ENCODE data around the gene PPARGC1A.

The PPARGC1A gene

DNA sequence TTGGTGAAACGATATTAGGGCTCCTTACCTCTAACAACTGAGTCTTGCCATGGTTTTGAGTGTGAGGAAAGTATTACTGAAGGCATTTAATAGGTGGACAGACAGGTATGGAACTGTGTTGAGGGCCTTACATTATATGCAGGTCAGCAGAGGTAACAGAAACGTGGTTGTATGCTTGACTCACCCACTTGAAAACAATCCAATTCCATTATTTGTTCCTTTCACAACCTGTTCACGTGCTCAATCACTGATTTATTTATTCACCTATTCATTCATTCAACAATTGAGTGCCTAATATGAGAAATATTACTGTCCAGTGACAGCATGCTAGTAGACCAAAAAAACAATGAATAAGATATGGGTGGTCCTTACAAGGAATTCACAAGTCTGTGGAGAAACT lies 33.3 kb upstream of the PPARGC1A start:
- TF ChIP-seq, protein P1, sequence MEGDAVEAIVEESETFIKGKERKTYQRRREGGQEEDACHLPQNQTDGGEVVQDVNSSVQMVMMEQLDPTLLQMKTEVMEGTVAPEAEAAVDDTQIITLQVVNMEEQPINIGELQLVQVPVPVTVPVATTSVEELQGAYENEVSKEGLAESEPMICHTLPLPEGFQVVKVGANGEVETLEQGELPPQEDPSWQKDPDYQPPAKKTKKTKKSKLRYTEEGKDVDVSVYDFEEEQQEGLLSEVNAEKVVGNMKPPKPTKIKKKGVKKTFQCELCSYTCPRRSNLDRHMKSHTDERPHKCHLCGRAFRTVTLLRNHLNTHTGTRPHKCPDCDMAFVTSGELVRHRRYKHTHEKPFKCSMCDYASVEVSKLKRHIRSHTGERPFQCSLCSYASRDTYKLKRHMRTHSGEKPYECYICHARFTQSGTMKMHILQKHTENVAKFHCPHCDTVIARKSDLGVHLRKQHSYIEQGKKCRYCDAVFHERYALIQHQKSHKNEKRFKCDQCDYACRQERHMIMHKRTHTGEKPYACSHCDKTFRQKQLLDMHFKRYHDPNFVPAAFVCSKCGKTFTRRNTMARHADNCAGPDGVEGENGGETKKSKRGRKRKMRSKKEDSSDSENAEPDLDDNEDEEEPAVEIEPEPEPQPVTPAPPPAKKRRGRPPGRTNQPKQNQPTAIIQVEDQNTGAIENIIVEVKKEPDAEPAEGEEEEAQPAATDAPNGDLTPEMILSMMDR (IDR thresholded peaks at IDR 0.05; ENCODE audit: low read depth, low read length) = no peak
- DNase-seq (ENCODE audit: low read depth, low spot score) = no peak
- in situ Hi-C loops (cut with HindIII; ENCODE audit: low sequenced_read_pairs) = no loop called here
- H3K4me3 ChIP-seq (ENCODE audit: low read depth, low read length) = no peak overlapping the region

DNA sequence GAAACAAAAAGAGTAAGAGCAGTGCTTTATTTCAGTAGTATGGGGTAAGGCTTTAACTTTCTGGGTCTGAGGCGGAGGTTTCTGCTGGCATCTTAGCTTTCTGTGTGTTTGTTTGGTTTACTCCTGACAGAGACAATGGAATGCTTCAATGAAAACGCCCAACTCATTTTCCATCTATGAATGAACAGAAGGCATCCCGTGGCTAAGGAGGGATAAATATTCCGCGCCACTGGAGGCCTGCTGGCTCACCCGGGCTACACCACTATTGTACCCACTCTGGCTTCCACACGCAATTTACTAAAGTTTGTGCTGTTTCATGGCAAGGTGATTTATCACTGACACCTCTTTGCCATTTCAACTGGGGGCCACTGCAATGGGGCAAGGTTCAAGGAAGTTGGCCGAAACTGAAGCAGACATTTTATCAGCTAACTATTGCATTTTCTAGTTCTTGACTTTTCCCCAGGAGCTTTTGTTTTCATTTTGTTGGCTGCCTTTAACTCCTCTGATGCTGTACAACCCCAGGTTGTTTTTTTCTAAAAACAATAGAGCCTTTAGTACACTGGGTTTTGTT lies 32.8 kb upstream of the PPARGC1A start:
- TF ChIP-seq, protein P1 (IDR thresholded peaks at IDR 0.05; ENCODE audit: low read depth, low read length) = no peak
- in situ Hi-C loops (cut with HindIII; ENCODE audit: low sequenced_read_pairs) = no loop called here
- peak; percentile 29 for DNase-seq (ENCODE audit: low read depth, low spot score)
- no peak overlapping the region for H3K4me3 ChIP-seq (ENCODE audit: low read depth, low read length)

DNA sequence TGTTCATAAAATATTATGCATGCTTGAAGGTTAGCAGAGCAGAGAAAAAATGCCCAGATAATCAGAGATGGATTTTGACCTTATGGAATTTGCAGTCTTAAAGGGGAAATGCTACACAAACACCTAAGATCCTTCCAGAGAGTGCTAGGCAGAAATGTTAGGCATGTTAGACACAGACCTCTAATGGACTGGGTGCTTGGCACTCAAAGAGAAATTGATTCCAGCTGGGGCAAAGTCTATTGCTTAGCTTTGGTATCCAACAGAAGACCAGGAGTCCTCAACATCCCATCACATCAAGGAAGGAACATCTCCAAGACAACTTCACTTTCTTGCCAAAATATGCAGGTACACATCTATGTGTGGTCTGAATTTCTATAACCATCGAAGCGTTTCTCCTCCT lies 32.2 kb upstream of the PPARGC1A start:
- in situ Hi-C loops (cut with HindIII; ENCODE audit: low sequenced_read_pairs) = no loop called here
- no peak overlapping the region for H3K4me3 ChIP-seq (ENCODE audit: low read depth, low read length)
- TF ChIP-seq, protein P1 (IDR thresholded peaks at IDR 0.05; ENCODE audit: low read depth, low read length) = no peak
- peak; percentile 18 for DNase-seq (ENCODE audit: low read depth, low spot score)

DNA sequence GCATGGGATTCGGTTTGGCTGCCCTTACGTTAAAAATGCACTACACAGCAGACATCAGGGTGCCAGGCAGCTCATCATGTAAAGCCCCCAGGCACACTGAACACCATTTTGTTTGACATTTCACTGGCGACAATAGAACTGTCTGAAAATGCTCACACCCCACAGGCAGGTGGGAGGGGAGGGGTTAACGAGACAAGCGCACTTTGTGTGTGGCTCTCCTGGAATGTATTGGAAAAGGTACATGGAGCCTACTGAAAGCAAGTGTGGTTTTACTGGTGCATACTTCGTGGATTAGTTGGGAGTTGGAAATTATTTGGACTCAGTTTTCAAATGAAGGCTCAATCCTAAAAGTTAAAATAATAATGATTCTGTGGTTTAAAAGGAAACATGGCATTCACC lies 31.6 kb upstream of the PPARGC1A start:
- TF ChIP-seq, protein P1 (IDR thresholded peaks at IDR 0.05; ENCODE audit: low read depth, low read length) = no peak
- in situ Hi-C loops (cut with HindIII; ENCODE audit: low sequenced_read_pairs) = no loop called here
- peak; percentile 53 for DNase-seq (ENCODE audit: low read depth, low spot score)
- no peak overlapping the region for H3K4me3 ChIP-seq (ENCODE audit: low read depth, low read length)

DNA sequence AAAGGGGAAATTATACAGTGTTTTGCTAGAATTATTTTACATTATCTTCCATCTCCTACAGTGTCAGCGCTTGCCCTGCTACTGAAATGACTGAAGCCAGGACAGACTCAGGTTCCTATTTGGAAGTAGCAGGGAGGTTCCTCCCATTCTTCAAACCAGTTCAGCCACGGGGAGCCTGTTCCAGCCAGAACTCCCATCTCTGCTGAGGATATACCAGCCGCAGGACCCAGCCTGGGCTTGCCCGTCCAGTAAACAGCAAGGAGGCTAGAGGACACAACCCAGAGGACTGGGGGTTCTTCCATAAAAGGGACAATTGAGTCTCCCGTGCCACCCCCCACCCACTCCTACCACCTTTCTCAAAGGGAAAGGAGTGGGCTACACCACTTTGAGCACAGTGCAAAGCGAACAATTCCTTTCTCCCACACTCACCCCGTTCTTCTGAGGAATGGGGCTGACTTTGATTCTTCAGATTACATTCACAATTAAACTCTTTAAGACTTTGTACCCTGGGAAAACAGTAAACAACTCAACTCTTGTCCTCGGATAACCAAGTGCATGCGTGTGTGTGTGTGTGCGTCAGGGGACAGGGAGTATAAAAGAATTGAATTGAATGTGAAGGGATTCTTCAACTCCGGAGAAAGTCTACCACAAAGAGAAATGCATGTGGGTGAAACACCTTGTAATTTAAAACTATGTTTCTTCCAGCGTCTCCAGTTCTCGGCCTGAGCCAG lies 31.0 kb upstream of the PPARGC1A start:
- TF ChIP-seq, protein P1 (IDR thresholded peaks at IDR 0.05; ENCODE audit: low read depth, low read length) = no peak
- in situ Hi-C loops (cut with HindIII; ENCODE audit: low sequenced_read_pairs) = no loop called here
- no peak for DNase-seq (ENCODE audit: low read depth, low spot score)
- no peak overlapping the region for H3K4me3 ChIP-seq (ENCODE audit: low read depth, low read length)

DNA sequence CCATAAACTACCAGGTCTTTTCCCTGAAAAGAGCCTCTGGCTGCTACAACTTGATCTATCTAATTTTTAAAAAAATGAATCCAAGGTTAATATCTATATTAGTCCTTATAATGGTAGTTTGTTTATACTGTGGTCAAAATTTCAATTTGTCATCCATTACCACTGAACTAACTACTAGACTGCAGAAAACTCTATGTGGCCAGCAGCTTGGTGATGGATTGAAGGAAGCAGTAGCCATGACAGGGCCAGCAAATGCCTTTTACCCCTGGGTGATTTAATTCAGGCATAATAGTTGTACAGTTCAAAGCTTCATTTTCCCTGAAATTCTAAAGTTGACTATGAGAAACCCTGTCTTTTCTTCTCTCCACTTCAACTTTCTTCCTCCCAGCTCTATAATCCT lies 30.4 kb upstream of the PPARGC1A start:
- in situ Hi-C loops (cut with HindIII; ENCODE audit: low sequenced_read_pairs) = no loop called here
- DNase-seq (ENCODE audit: low read depth, low spot score) = no peak
- no peak overlapping the region for H3K4me3 ChIP-seq (ENCODE audit: low read depth, low read length)
- TF ChIP-seq, protein P1 (IDR thresholded peaks at IDR 0.05; ENCODE audit: low read depth, low read length) = no peak
